IPS-20b (cell line): ENCODE measurements around the gene HAUS3.

Experiments
- H3K27ac ChIP-seq: one replicate; pipeline ENCODE4 v1.5.1; 2013; ENCODE audit warnings: low read length
- H3K27me3 ChIP-seq: 2 replicates; pipeline ENCODE4 v1.6.1; 2013; ENCODE audit warnings: mild to moderate bottlenecking, low read length, inconsistent platforms; ENCODE audit not compliant: insufficient read depth
- H3K36me3 ChIP-seq: 2 replicates; pipeline ENCODE4 v1.6.1; 2013; ENCODE audit warnings: low read depth, mild to moderate bottlenecking, inconsistent platforms, low read length, moderate library complexity; ENCODE audit not compliant: insufficient read depth
- H3K4me1 ChIP-seq: 2 replicates; pipeline ENCODE4 v1.6.1; 2013; ENCODE audit warnings: mild to moderate bottlenecking, control low read depth, inconsistent platforms, low read length, moderate library complexity; ENCODE audit not compliant: insufficient read depth
- H3K4me3 ChIP-seq: 2 replicates; pipeline ENCODE4 v1.5.1; 2013; ENCODE audit warnings: mild to moderate bottlenecking, low read length, inconsistent platforms
- H3K9ac ChIP-seq: 2 replicates; pipeline ENCODE4 v1.6.1; 2013; ENCODE audit warnings: low read depth, mild to moderate bottlenecking, inconsistent platforms, low read length, moderate library complexity
- H3K9me3 ChIP-seq: 2 replicates; pipeline ENCODE4 v1.6.1; 2013; ENCODE audit warnings: mild to moderate bottlenecking, low read depth, low read length, inconsistent platforms; ENCODE audit not compliant: insufficient read depth

HAUS3 gene

GRCh38 chr4:2259541-2260343, 17.8 kb upstream of the HAUS3 start:
- no peaks in the 10 kb centered on the region for H3K9me3 ChIP-seq
- no peak overlapping the region for H3K27ac ChIP-seq
- H3K4me3 ChIP-seq = no peak overlapping the region
- no peaks in the 10 kb centered on the region for H3K4me1 ChIP-seq
- peaks cover 4% of the 10 kb centered on the region; the same call in 1 of the 2 replicates for H3K27me3 ChIP-seq
- H3K9ac ChIP-seq = no peak overlapping the region
- H3K36me3 ChIP-seq = peaks cover 2% of the 10 kb centered on the region; the same call in 1 of the 2 replicates

- H3K9me3 ChIP-seq = no peaks in the 10 kb centered on the region
- H3K4me3 ChIP-seq = no peak overlapping the region
- no peak overlapping the region for H3K27ac ChIP-seq
- no peak overlapping the region for H3K9ac ChIP-seq
- H3K27me3 ChIP-seq = peaks cover 4% of the 10 kb centered on the region; the same call in 1 of the 2 replicates
- peaks cover 5% of the 10 kb centered on the region; the same call in 1 of the 2 replicates for H3K36me3 ChIP-seq
- no peaks in the 10 kb centered on the region for H3K4me1 ChIP-seq
These were observed 17.2 kb upstream of the HAUS3 start for GRCh38 chr4:2259036-2259540.

- Histone ChIP-seq H3K27ac (no peak overlapping the region), H3K9ac (no peak overlapping the region), H3K36me3 (peaks cover 5% of the 10 kb centered on the region; the same call in 1 of the 2 replicates), H3K4me1 (no peaks in the 10 kb centered on the region), H3K27me3 (peaks cover 2% of the 10 kb centered on the region; the same call in 1 of the 2 replicates), H3K4me3 (no peak overlapping the region), H3K9me3 (no peaks in the 10 kb centered on the region)
These were observed 16.4 kb upstream of the HAUS3 start for GRCh38 chr4:2258091-2259035.

- Histone ChIP-seq H3K27ac (no peak overlapping the region), H3K27me3 (no peaks in the 10 kb centered on the region), H3K36me3 (peaks cover 5% of the 10 kb centered on the region; the same call in 1 of the 2 replicates), H3K4me1 (no peaks in the 10 kb centered on the region), H3K9ac (no peak overlapping the region), H3K4me3 (no peak overlapping the region), H3K9me3 (no peaks in the 10 kb centered on the region)
These were observed 15.6 kb upstream of the HAUS3 start for GRCh38 chr4:2257361-2258081.

GRCh38 chr4:2256781-2257191, 14.9 kb upstream of the HAUS3 start:
- Histone ChIP-seq H3K27ac (no peak overlapping the region), H3K9me3 (no peaks in the 10 kb centered on the region), H3K36me3 (peaks cover 5% of the 10 kb centered on the region; the same call in 1 of the 2 replicates)

GRCh38 chr4:2256156-2256731, 14.3 kb upstream of the HAUS3 start:
- Histone ChIP-seq H3K4me1 (no peaks in the 10 kb centered on the region), H3K9ac (no peak overlapping the region), H3K9me3 (no peaks in the 10 kb centered on the region), H3K27ac (no peak overlapping the region), H3K27me3 (no peaks in the 10 kb centered on the region), H3K36me3 (peaks cover 5% of the 10 kb centered on the region; the same call in 1 of the 2 replicates), H3K4me3 (no peak overlapping the region)

More at GRCh38 chr4:2256781-2257191, 14.9 kb upstream of the HAUS3 start:
- Histone ChIP-seq H3K9ac (no peak overlapping the region), H3K27me3 (no peaks in the 10 kb centered on the region), H3K4me1 (no peaks in the 10 kb centered on the region), H3K4me3 (no peak overlapping the region)

- Histone ChIP-seq H3K4me1 (no peaks in the 10 kb centered on the region), H3K9ac (no peak overlapping the region), H3K9me3 (no peaks in the 10 kb centered on the region), H3K27ac (no peak overlapping the region), H3K27me3 (no peaks in the 10 kb centered on the region), H3K36me3 (peaks cover 5% of the 10 kb centered on the region; the same call in 1 of the 2 replicates), H3K4me3 (no peak overlapping the region)
These were observed 13.7 kb upstream of the HAUS3 start for GRCh38 chr4:2255501-2256155.

GRCh38 chr4:2254665-2255500, 13.0 kb upstream of the HAUS3 start:
- H3K36me3 ChIP-seq = peaks cover 5% of the 10 kb centered on the region; the same call in 1 of the 2 replicates
- H3K27ac ChIP-seq = no peak overlapping the region
- H3K4me3 ChIP-seq = no peak overlapping the region
- no peaks in the 10 kb centered on the region for H3K4me1 ChIP-seq
- no peaks in the 10 kb centered on the region for H3K27me3 ChIP-seq
- no peak overlapping the region for H3K9ac ChIP-seq
- no peaks in the 10 kb centered on the region for H3K9me3 ChIP-seq

GRCh38 chr4:2253160-2254084, 11.5 kb upstream of the HAUS3 start:
- Histone ChIP-seq H3K27ac (no peak overlapping the region), H3K9me3 (no peaks in the 10 kb centered on the region), H3K4me1 (no peaks in the 10 kb centered on the region), H3K4me3 (no peak overlapping the region), H3K27me3 (no peaks in the 10 kb centered on the region), H3K9ac (no peak overlapping the region), H3K36me3 (peaks cover 5% of the 10 kb centered on the region; the same call in 1 of the 2 replicates)
